Measurements from ENCODE around the gene HMOX2.

Gene HMOX2

GRCh38 chr16:4505356-4506147, 29.4 kb downstream of the HMOX2 start:
- H3K4me3 ChIP-seq (ENCODE audit: low read depth, low read length) = no peak overlapping the region
- TF ChIP-seq CTCF (IDR thresholded peaks at IDR 0.05; ENCODE audit: low read depth, low read length) = no peak

- H3K4me3 ChIP-seq (ENCODE audit: low read depth, low read length) = no peak overlapping the region
- TF ChIP-seq CTCF (IDR thresholded peaks at IDR 0.05; ENCODE audit: low read depth, low read length) = peak; percentile 76
These were observed 30.3 kb downstream of the HMOX2 start for GRCh38 chr16:4506450-4506849.

- H3K4me3 ChIP-seq (ENCODE audit: low read depth, low read length) = no peak overlapping the region
- TF ChIP-seq CTCF (IDR thresholded peaks at IDR 0.05; ENCODE audit: low read depth, low read length) = no peak
These were observed 31.6 kb downstream of the HMOX2 start for GRCh38 chr16:4507588-4508345.

- H3K4me3 ChIP-seq (ENCODE audit: low read depth, low read length) = no peak overlapping the region
- TF ChIP-seq CTCF (IDR thresholded peaks at IDR 0.05; ENCODE audit: low read depth, low read length) = no peak
These were observed 32.6 kb downstream of the HMOX2 start for GRCh38 chr16:4508806-4509205.

GRCh38 chr16:4509420-4509819, 33.2 kb downstream of the HMOX2 start:
- no peak overlapping the region for H3K4me3 ChIP-seq (ENCODE audit: low read depth, low read length)
- TF ChIP-seq CTCF (IDR thresholded peaks at IDR 0.05; ENCODE audit: low read depth, low read length) = no peak

GRCh38 chr16:4510131-4510530, 33.9 kb downstream of the HMOX2 start:
- no peak for TF ChIP-seq CTCF (IDR thresholded peaks at IDR 0.05; ENCODE audit: low read depth, low read length)

More at GRCh38 chr16:4510131-4510530, 33.9 kb downstream of the HMOX2 start:
- H3K4me3 ChIP-seq (ENCODE audit: low read depth, low read length) = no peak overlapping the region

All from WI38 (cell line).